T-helper 9 cell (primary cell): ENCODE measurements around the gene NINJ1.
"Not testable (repeated sequence)": the region's sequence is repeated elsewhere in the genome, so short reads cannot be mapped to it uniquely, and the experiment has no call there.

Experiments used
- DNase-seq: peaks from one replicate; pipeline ENCODE4 v3.0.0-alpha.2; 2020

NINJ1 gene

GRCh38 chr9:93118863-93119702, 15.0 kb downstream of the NINJ1 start:
- DNase-seq = no peak

DNA sequence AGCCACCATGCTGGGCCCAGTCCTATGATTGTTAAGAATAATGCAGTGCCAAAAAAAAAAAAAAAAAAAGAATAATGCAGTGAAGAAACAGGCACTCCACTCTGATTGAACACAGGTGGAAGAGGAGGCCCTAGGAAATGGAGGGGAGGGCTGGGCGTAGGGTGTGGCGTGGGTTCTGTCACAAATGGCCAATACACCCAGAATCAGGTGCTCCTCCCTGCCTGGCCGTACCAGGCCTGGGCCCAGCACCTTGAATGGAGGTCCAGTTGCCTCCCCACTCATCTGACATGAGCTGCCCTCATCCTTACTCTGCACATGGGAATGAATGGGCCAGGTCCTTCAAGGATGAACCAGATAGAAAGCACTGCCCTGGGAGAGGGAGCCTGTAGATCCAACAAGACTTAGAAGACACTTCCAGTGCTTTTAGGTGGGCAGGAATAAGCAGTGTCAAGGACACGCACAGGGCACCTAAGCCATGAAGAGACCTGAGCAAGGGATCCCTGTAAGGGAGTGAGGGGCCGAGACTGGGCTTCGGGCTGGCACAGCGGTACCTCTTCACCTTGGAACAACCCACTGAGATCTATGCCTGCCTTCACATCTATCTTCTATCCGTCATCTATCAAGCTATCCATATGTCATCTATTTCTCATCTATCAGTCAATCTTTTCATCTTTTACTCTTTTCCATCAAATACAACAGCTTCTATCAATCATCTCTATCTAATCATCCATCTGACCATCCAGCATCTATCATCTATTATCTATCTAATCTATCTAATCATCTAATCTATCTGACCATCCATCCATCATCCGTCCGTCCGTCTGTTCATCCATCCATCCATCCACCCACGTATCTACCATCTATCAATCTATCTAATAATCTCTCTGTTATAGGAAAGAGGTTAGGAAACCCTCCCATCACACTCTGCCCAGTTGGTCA, 15.9 kb downstream of the NINJ1 start:
- DNase-seq = no peak

DNA sequence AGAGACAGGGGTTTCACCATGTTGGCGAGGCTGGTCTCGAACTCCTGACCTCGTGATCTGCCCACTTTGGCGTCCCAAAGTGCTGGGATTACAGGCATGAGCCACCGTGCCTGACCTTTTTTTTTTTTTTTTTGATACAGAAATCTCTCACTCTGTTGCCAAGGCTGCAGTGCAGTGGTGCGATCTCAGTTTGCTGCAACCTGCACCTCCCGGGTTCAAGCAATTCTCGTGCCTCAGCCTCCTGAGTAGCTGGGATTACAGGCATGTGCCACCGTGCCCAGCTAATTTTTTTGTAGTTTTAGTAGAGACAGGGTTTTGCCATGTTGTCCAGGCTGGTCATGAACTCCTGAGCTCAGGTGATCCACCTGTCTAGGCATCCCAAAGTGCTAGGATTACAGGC, 16.5 kb downstream of the NINJ1 start:
- DNase-seq = not testable (repeated sequence)

GRCh38 chr9:93116072-93116961, 17.7 kb downstream of the NINJ1 start:
- DNase-seq = no peak

- no peak for DNase-seq
These were observed 18.5 kb downstream of the NINJ1 start for GRCh38 chr9:93115486-93116071.

GRCh38 chr9:93114984-93115335, 19.1 kb downstream of the NINJ1 start:
- no peak for DNase-seq

DNA sequence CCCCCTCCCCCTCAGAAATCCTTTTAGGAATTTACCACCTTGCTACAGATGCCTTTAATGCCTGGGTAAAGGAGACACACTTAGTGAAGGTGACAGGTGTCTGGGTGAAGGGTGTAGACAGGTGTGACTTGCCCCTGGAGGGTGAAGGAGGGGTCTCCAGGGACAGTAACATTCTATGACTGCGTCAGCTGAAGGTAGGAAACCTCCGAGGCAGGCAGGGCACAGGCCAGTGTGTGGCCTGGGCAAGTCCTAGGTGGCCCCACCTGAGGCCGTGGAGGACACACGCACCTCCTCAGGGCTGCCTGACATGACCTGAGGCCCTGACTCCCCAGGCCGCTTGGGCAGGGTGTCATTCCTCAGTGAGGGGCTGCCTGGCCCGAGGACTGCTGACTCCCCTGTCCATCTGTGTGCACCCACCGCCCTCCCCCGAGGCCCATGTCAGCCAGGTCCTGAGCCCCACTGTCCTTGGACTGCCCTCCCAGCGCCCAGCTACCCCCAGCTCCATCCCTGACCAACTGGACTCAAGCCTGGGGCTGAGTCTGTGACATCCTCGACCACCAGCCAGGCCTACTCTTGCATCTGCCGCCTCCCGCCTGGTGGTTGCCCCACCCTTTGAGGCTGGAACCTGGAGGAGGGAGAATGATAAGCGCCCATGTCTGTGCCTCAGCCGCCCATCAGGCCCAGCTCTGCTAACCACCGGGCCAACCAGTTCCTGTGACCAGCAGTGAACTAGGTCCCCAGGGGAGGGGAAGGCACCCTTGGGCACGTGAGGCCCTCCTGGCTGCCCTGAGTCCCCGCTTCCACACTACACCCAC, 19.7 kb downstream of the NINJ1 start:
- no peak for DNase-seq

- no peak for DNase-seq
These were observed 21.1 kb downstream of the NINJ1 start for GRCh38 chr9:93112864-93113389.

- no peak for DNase-seq
These were observed 21.8 kb downstream of the NINJ1 start for GRCh38 chr9:93112116-93112863.

DNA sequence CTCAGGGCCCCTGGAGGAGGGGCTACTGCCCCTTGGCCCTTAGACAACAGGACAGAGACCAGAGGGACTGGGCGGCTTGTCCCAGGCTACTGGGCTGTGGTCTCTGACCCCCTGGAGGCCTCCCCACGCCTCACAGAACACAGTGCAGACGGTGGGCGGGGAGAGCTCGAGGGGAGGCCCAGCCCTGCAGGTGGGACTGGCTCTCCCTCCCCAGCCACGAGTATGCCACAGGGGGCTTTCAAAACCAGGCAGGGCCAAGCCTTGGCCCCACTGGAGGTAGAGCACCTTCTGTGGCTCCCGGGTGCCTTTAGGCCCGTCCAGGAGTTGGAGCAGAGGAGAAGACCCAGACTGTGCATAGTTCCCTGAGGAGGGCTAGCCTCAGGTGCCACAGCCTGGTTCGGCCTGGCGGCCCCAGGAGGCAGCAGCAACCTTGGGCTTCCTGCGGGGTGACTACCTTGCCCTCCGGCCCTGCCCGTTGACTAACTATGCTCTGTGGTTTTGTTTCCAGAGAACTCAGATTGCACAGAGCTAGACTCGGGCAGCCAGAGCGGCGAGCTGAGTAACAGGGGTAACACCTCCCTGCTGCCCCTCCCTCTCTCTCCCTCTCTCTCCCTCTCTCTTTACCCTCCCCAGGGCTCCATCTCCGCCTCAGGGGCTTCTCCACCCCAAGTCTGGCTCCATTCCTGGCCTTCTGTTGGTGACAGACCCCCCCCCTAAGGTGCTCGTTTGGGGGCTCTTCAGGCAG, 22.5 kb downstream of the NINJ1 start:
- DNase-seq = no peak

DNA sequence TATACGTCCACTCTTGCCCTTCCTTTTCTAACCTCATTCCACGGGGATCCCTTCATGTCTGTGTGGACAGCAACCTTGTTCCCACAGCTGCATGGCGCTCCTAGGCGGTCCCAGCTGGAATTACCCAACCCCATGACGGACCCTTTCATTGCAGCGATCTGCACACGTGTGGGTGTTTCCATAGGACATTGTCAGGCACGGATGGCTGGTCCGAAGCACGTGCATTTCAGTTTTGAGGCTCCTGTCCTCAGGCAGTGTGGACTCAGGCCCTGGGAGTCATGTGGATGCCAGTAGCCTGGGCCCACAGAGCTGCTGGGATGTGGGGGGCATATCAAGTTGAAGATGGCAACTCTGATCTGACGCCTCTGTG, 23.1 kb downstream of the NINJ1 start:
- no peak for DNase-seq

- no peak for DNase-seq
These were observed 23.7 kb downstream of the NINJ1 start for GRCh38 chr9:93110311-93110855.

DNA sequence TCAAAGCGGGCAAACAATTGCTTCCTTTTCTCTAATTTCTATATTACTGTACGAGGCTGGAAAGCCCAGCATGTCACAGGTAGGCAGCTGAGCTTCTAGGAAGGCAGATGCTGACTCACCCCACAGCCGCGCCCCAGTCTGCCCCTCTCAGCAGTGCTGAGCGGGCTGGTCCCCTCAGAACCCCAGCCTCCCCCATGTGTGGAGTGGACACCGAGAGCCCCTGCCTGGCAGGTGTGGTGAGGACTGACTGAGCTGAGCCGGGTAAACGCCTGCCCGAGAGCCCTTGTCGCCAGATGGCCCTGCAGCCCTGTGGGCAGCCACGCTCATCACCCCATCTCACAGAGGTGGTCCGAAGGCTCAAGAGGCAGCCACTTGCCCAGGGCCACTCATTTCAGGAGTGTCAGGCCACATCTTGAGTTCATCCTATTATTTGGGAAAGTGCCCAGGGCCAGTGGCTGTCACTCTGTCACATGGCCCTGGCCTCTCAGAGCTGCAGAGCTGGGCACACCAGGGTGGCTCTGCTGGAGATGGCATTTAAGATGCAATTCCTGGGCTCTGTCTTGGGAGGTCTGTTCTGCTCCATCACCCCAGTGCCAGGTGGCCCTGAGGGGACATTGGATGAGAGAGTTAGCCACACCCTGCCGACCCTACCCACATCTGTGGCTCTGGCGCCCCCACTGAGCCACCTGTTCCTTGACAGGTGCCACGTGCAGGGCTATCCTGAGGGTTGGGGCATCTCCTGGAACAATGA, 25.6 kb downstream of the NINJ1 start:
- DNase-seq = no peak

DNA sequence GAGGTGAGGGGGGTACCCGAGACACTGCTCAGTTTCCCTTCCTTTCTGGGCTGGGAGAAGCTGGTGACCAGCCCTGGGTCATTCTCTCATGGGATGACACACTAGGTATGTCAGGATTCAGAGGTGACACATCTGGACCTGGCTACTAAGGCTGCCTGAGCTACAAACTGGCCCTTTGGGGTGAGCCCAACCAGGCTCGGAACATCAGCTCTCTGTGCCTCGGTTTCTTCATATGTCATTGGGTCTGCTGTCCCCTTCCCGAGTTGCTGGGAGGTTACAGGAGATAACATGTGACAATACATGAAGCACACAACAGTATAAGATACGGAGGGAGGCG, 26.3 kb downstream of the NINJ1 start:
- DNase-seq = no peak

GRCh38 chr9:93107151-93107824, 26.8 kb downstream of the NINJ1 start:
- no peak for DNase-seq

- DNase-seq = no peak
These were observed 28.4 kb downstream of the NINJ1 start for GRCh38 chr9:93105620-93106019.

DNA sequence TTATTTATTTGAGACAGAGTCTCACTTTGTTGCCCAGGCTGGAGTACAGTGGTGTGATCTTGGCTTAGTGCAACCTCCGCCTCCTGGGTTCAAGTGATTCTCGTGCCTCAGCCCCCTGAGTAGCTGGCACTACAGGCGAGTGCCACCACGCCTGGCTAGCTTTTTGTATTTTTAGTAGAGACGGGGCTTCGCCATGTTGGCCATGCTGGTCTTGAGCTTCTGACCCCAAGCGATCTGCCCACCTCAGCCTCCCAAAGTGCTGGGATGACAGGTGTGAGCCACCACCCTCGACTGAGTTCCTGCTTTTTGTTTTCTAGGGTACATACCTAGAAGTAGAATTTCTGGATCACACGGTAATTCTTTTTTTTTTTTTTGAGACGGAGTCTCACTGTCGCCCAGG, 33.0 kb downstream of the NINJ1 start:
- not testable (repeated sequence) for DNase-seq

DNA sequence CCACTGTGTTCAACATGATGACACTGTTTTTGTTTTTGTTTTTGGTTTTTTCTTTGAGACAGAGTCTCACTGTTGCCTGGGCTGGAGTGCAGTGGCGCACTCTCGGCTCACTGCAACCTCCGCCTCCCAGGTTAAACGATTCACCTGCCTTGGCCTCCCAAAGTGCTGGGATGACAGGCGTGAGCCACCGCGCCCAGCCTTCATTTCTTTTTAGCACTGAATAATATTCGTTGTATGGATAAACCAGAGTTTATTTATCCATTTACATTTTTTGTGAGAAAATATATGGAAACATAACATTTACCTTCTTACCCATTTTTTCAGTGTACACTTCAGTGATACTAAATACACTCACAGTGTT, 33.8 kb downstream of the NINJ1 start:
- no peak for DNase-seq
